BJ (cell line): ENCODE measurements around the gene FUT8. TPM values are rescaled to one million over a fixed set of nuclear protein-coding genes. Genes with fewer than 3 reads are reported as not detected.

Experiments used
- CTCF ChIA-PET: fragments of 350-600 bp; formaldehyde crosslinking; extraction: SDS; loops from one replicate; lab custom pipeline; 2021; ENCODE audit warnings: antibody characterized with exemption, inconsistent platforms; lab: Yijun Ruan, JAX
- POLR2A ChIA-PET: fragments of 300-600 bp; sonication (Branson Sonifier 250); formaldehyde crosslinking; extraction: SDS; loops from one replicate; lab custom pipeline; 2021; ENCODE audit warnings: antibody characterized with exemption; lab: Charles Lee
- DNase-seq: peaks from one replicate; pipeline ENCODE4 v3.0.0-alpha.2; 2011; ENCODE audit warnings: low read depth
- H3K27me3 ChIP-seq: 2 replicates; pipeline ENCODE4 v1.6.0; 2011; ENCODE audit warnings: low read length; ENCODE audit not compliant: control insufficient read depth, insufficient read depth
- H3K36me3 ChIP-seq: 2 replicates; pipeline ENCODE4 v1.5.1; 2011; ENCODE audit warnings: low read length; ENCODE audit not compliant: control insufficient read depth, insufficient read depth
- H3K4me3 ChIP-seq: 2 replicates; pipeline ENCODE4 v1.5.1; 2011; ENCODE audit warnings: low read depth, mild to moderate bottlenecking, control low read depth, low read length
- polyA plus RNA-seq: library from polyadenylated mRNA; depleted of rRNA; stranded (reverse); fragments of >200 nt; gene quantifications from 2 replicates; pipeline ENCODE4 v1.2.3, GENCODE V29; 2011
- TF ChIP-seq, protein P1 (sequence below): IDR thresholded peaks from 2 replicates; pipeline ENCODE4 v1.5.1; 2011; ENCODE audit warnings: low read depth, mild to moderate bottlenecking, control low read depth, inconsistent platforms, low read length, moderate library complexity; ENCODE audit not compliant: insufficient read depth

The FUT8 gene
- polyA plus RNA-seq, 1 experiment = 14.7 TPM

DNA sequence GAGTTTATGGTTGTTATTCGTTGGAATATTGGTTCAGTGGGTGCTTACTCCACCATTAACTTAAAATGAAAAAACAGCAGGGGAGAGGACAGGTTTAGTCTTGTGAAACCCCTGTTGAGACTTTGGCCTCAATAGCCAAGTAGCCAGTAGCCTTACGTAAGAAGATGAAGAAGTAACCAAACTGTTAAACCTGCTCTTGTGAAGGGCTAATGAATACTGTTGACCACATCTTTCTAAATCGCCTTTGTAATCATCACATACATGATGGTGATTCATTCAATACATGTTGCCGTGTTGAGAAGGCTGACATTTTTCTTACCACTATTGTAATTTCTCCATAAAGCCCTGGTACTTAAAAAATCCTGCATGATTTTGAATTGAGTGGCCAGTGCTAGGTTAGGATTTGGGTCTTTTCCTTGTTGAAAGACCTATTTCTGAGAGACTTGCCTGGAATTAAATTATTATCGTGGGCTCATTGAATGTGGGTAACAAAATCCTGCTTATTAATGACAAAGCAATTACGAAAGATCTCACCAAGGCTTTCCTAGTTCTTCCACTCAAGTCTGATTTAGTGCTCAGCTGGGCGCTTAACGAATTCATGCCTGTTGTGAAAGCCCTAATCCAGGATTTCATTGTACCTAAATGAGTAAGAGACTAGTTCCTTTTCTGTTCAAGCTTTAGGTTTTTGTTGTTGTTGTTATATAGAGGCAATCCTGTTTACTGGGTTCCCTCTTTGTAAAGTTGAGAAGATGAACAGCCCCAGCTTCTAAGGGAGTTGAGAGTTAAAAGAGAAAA lies 333.1 kb downstream of the FUT8 start:
- POLR2A ChIA-PET = no interaction called here
- Histone ChIP-seq H3K27me3 (no peaks in the 10 kb centered on the region), H3K4me3 (no peak overlapping the region), H3K36me3 (no peaks in the 10 kb centered on the region)
- TF ChIP-seq, protein P1, sequence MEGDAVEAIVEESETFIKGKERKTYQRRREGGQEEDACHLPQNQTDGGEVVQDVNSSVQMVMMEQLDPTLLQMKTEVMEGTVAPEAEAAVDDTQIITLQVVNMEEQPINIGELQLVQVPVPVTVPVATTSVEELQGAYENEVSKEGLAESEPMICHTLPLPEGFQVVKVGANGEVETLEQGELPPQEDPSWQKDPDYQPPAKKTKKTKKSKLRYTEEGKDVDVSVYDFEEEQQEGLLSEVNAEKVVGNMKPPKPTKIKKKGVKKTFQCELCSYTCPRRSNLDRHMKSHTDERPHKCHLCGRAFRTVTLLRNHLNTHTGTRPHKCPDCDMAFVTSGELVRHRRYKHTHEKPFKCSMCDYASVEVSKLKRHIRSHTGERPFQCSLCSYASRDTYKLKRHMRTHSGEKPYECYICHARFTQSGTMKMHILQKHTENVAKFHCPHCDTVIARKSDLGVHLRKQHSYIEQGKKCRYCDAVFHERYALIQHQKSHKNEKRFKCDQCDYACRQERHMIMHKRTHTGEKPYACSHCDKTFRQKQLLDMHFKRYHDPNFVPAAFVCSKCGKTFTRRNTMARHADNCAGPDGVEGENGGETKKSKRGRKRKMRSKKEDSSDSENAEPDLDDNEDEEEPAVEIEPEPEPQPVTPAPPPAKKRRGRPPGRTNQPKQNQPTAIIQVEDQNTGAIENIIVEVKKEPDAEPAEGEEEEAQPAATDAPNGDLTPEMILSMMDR = no peak
- DNase-seq = no peak
- CTCF ChIA-PET = no interaction called here

DNA sequence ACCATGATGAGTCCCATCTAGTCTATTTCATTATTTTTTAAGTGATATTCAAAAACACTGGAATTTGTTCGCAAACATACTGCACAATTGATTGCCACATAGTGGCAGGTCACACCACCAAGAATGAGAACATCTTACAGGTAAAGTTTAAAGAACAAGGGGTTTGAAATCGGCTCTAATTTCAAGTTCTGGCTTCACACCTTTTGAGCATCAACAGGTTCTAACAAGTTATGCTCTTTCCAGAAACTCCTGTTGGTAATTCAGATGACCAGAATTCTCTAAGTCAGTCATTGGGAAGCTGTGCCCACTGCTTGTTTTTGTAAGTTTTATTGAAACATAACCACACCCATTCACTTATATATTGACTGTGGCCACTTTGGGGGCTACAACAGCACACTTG lies 336.3 kb downstream of the FUT8 start:
- ChIA-PET CTCF (no interaction called here), POLR2A (no interaction called here)
- H3K36me3 ChIP-seq = no peaks in the 10 kb centered on the region
- no peak overlapping the region for H3K4me3 ChIP-seq
- TF ChIP-seq, protein P1 = no peak
- no peaks in the 10 kb centered on the region for H3K27me3 ChIP-seq
- no peak for DNase-seq

DNA sequence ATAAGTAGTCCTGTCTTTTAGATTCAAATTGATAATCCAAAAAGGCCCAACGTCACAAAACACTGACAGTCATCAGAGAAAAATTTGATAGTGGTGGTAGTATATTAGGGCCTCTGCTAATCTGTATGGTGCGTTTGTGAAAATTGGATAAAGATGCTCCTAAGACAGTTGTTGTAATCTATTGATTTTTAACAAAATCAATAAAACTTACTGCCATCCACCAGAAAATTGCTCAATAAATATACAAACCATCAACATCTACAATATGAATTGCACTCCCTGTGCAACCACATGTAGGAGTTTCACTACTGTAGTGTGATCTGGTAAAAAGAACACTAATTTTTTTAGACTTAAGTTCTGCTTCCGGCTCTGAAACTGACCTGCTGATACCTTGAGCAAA lies 336.8 kb downstream of the FUT8 start:
- Histone ChIP-seq H3K27me3 (no peaks in the 10 kb centered on the region), H3K4me3 (no peak overlapping the region), H3K36me3 (no peaks in the 10 kb centered on the region)
- no peak for DNase-seq
- CTCF ChIA-PET = no interaction called here
- TF ChIP-seq, protein P1 = no peak
- POLR2A ChIA-PET = no interaction called here

DNA sequence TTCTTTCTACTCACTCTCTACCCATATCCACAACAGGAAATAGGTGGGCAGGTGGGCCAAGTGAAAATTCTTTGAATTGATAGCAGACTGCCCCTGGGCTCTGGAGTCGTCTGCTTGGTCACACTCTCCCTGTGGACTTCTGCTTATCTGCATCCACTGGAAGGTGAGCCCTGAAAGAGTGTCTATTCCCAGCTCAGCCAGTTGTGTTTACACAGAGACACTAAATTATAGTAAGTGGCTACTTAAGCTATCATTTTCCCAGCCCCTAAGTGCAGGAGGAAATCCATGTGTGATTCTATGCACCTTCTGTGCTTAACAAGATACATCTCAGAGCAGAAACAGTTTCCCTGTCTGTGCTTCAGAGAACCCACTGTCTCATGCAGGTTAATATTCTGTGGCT lies 338.4 kb downstream of the FUT8 start:
- TF ChIP-seq, protein P1 = no peak
- POLR2A ChIA-PET = no interaction called here
- H3K27me3 ChIP-seq = no peaks in the 10 kb centered on the region
- H3K36me3 ChIP-seq = no peaks in the 10 kb centered on the region
- CTCF ChIA-PET = no interaction called here
- DNase-seq = no peak
- no peak overlapping the region for H3K4me3 ChIP-seq

DNA sequence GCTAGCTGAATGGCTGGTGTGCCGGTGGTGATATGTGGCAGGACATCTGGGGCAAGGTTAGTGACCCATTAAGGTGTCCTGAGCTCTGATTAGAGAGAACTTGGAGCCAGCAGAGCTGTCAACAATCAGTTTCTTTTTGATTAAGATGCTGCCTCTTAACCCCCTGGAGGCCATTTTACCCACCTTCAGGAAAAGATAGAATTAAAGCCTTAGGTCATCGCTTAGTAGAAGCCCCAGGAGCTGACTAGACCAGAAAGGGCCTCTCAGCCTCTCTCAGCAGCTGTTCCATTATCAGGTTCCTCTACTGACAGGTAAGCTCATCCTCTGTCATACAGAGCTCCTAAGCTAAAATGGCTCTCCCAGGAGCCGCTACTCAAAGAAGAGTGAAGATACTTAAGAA lies 339.0 kb downstream of the FUT8 start:
- TF ChIP-seq, protein P1 = no peak
- POLR2A ChIA-PET = no interaction called here
- Histone ChIP-seq H3K4me3 (no peak overlapping the region), H3K36me3 (no peaks in the 10 kb centered on the region), H3K27me3 (no peaks in the 10 kb centered on the region)
- DNase-seq = no peak
- CTCF ChIA-PET = interaction anchor here (0.7 to 1.2 kb wide), 2 partner anchors 20 to 73 kb away, joined by 4 to 5 read pairs; no protein-coding TSS in a partner anchor
